Pulmonary artery endothelial cell (primary cell): Measurements from ENCODE around the gene ISLR2. TPM values are rescaled to one million over a fixed set of nuclear protein-coding genes. Genes with fewer than 3 reads are reported as not detected.
"Not testable (repeated sequence)": the region's sequence is repeated elsewhere in the genome, so short reads cannot be mapped to it uniquely, and the experiment has no call there.

ENCODE experiments used
- DNase-seq: peaks from one replicate; pipeline ENCODE4 v3.0.0-alpha.2; 2011; ENCODE audit warnings: low read depth, low spot score
- total RNA-seq: library from RNA; depleted of rRNA; stranded (reverse); fragments of >200 nt; gene quantifications from 2 replicates; pipeline ENCODE4 v1.2.3, GENCODE V29; 2014

The ISLR2 gene
- total RNA-seq, 1 donor from 2014 or later: not detected

DNA sequence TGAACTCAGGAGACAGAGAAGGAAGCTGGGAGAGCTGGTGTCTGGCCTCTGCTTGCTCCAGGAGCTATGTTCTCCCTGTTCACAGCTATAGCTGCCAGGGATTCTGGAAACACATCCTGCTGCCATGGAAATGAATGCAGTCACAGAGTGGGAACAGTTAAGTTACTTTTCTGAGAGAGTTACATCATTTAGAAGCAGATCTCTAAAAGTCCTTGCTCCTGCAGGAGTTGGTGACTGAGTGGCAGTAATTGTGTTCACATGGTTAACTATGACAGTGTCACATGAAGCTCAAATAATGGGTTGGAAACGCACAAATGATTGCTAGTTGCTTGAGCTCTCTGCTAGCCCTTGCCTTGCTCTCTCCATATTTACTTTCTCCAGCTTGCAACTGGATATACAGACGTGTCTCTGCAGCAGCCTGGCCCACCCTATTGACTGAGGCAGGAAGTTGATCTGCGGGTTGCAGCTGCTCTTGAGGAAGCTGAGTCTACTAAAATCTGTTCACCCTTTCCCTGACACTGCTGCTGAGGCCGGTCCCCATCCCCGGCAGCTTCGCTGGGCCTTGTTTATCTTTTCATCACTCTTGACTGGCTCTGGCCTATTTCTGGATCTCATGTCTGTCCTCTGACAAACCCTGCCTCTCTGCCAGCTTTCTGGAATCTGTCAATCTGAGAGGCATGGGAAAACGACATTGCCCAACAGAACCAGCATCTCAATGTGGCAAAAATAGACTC lies 26.5 kb downstream of the ISLR2 start:
- DNase-seq: no peak

DNA sequence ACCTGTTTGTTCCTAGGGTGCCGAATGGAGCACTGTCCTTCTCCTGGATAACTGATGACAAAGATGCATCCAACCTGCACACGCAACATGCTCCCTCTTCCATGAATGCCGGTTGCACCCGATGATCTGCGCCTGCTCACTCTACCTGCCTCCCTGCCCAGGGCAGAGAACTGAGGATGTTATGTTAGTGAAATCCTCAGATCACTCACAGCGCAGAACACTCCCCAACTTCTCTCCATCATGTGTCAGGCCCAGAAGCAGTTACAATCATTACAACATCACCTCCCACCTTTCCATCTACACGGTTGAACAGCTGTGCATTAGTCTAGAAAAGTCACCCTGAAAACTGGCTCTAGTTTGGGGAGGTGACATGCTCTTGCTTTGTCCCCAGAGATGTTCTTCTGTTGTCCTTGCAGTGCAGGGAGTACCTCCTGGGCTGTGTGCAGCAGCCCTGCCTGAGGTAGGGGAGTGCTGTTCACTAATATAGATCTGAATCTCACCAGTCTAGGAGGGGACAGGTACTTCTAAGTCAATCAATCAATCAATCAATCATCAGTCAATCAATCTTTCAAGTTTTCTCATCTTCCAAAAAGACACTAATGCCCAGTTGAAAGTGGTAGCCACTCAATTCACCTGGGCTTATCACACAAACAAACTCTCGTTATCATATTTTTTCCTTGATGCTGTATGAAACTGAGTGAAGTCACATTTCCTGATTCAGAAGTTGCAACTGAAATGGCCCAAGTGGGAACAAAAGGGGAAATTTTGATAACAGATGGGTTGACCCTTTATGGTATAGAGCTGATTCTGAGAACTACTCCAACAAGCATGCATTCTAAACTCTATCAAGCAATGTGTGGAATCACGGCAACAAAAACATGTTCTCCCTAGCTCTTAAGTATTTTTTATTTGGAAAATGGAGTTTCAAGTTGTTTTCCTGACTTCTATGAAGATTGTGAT lies 27.8 kb downstream of the ISLR2 start:
- DNase-seq: no peak

DNA sequence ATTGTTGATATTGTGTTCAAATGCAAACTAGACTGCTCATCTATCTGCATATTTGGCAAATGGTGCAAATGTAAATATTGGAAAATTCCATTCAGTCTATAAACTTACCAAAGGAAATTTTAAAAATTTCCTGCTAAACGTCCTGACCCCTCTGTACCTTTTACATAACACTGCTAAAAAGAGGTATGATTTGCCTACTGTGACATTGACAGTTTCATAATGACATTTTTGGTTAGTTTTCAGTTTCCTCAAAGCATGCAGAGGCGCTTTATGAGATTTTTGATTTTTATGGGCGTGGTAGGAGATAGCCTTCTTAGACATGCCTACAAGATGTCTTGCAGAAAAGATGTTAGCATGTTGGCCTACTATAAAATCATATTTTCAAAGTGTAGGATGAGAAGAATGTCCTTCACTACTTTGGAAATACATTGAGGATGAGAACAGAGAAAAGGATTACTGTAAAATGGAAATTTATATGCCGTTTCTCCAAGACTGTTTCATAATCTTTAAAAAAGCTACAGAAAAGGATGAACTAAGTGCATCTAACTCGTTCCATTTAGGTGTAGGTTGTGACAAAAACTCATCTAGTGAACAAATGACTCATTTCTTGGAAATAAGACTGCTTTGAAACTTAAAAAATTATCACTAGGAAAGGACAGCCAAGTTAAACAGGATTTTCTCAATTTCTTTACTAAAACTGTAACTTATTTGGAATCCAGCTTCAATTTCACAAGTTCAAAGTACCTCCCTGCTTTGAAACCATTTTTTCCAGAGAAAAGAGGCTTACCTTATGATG lies 28.7 kb downstream of the ISLR2 start:
- no peak for DNase-seq

DNA sequence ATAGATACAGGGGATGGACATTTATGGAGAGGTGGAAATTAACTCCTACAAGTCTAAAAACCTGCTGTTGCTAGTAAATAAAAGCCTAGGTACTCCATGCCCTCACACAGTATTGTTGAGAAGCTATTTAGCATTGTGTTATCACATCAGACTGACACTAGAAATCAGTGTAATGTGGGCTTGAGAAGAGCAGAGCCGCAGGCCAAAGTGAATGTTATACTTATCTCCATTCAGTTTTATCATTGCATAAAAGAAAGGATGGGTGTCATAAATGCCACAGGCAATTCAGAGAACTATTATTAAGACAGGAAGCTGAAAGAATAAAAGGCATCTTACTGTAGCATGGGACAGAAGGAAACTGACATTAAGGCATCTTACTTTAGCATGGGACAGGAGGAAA lies 29.4 kb downstream of the ISLR2 start:
- DNase-seq: no peak

DNA sequence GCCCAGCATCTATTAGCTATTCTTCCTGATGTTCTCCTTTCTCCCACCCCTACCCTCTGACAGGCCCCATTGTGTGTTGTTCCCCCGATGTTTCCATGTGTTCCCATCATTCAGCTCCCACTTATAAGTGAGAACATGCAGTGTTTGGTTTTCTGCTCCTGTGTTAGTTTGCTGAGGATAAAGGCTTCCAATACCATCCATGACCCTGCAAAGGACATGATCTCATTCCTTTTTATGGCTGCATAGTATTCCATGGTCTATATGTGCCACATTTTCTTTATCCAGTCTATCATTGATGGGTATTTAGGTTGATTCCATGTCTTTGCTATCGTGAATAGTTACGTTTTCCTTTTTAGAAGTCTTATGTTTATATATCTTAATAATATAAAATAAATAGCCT lies 30.0 kb downstream of the ISLR2 start:
- DNase-seq: not testable (repeated sequence)

DNA sequence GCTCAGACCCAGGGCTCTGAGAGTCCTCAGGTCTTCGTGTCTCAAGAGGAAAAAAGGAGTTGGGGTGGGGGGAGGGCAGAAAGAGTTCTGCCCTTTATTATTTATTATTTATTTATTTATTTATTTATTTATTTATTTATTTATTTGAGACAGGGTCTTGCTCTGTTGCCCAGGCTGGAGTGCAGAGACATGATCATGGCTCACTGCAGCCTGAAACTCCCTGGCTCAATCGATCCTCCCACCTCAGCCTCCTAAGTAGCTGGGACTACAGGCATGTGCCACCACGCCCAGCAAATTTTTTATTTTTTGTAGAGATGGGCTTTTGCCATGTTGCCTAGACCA lies 31.8 kb downstream of the ISLR2 start:
- DNase-seq: not testable (repeated sequence)

DNA sequence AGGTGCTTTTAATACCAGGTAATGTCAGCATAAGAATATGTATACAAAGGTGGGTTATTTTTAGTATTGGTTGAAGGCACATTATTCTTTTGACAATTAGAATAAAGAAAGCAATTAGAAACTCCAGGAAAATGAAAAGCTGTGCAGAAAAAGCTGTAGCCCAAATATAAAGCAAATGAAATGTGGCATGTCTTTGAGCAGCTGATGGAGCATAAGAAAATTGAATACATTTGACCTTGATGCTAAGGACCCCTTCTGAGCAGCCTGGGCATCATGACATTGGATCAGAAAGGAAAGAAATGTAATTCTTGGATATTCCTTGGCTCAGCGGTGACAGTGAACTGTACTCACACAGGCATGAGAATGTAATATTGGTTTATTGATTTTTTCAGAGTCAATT lies 35.1 kb downstream of the ISLR2 start:
- no peak for DNase-seq

DNA sequence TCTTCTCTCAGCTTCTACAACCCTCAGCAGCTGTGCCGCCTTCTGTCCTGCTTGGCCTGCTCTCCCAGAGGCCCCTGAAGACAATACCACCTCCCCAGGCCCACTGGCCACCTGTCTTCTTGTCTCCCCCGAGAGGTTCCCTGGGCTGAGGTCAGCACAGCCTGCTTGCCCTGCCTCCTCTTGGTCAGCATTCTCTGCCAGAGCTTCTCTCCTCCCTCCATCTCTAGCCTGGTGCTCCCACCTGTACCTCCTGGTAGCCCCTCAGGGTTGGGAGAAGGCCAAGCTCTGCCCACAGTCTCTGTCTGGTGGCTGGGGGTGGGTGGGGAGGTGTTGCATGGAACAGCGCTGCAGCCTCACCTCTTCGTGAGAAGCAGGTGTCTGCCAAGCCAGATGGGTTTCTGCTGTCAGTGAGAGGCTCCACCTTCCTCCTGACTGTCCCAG lies 37.5 kb downstream of the ISLR2 start:
- no peak for DNase-seq

DNA sequence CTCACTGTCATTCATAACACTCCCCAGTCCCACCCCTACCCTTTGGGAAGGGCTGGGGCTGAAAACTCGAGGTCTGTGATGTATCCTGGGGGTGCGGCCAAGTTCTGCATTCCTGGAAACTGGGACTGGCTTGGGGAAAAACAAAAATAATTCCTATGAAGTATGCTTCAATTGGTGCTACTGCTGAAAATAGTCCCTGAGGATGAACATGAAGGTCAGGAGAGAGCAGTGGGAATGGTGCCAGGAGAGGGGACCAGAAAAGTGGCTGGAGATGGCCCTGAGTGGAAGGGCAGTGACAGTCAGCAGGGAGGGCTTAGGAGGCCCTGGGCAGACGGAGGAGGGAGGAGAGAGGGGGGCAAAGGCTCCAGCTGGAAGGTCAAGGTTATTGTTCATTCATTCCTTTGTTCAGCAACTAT lies 38.3 kb downstream of the ISLR2 start:
- DNase-seq: no peak

DNA sequence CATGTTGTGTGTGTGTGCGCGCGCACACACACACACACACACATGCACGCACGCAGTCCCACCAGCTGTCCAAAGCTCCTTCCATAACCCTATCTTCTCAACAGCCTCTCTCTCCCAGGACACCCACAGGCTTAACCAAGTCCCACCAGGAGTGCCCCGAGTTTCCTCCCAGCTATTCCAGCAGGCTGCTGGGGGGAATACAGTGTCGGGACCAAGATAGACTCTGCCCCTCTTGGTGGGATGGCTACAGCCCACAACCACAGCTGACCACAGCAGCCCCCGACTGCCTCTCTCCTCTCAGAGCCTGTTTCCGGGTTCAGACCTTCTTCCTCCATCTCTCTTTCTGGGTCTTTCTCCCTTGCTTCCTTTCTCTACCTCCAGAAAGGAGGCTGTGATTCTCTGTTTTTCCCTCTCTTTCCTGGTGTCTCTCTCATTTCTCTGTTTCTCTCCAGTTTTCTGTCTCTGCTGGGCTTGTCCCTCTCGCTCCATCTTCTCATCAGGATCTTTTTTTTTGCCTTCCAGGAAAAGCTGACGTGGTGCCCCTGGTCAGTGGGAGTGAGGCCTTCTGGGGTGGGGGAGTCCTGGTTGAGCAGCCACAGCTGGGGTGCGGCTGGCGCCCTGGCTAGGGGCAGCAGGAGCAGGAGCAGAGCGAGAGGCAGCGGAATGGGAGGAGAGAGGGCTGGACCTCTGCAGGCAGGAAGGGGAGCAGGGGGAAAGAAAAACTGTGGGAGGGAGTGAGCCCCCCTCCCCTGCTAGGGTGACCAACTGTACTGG lies 39.9 kb downstream of the ISLR2 start:
- no peak for DNase-seq

DNA sequence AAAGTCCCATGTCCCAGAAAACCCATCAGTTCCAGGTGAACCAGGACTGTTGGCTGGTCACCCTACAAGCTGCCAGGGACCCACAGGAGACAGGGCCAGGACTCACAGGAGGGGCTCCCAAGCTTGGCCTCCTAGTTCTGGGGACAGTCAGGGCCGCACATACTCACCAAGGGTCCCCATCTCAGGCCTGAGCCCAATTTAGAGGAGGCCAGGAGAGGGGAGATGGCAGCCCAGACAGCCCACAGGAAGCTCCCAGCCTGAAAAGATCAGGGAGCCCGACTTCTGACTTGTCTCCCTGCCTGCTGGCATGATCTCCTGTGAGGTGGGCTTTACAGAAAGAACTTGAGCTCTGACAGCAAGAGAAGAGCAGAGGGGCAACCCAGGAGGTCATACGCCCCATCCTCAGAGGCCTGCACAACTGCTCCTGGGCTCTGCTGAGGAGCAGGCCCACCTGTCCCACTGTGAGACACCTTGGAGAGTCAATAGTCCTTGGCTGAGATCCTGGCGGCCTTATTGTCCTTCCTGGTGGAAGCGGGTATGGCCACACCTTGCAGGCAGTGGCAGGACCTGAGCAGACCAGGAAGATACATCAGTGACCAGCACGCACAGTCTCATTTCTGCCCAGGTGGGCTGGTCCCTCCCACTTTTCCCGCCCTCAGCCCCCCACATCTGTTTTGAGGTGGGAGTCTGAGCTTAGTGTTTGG lies 40.6 kb downstream of the ISLR2 start:
- DNase-seq: no peak

DNA sequence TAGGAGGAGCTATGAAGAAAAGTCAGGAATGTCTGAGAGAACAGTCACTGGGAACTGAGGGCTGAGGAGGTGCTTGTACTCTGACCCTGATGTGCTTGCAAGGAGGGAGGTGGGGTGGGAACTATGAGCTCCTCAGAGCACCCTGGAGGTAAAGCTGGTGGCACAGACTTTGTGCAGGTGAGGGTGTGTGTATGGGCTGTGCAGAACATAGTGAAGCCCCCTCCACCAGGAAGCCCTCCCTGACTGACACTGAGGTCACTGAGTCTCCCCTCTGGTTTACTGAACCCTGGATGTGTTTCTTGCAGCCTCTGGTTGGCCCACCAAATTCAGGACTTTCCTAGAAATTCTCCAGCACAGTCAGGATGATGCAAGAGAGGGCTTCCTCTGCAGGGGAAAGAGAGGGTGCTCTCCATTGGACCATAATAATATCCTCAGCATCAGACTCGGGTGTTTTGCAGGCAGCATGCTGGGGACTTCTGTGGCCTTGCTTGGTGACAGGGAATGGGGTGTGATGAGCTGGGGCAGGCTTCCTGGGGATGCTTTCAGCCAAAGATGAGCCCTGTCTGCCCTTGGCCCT lies 41.7 kb downstream of the ISLR2 start:
- no peak for DNase-seq

DNA sequence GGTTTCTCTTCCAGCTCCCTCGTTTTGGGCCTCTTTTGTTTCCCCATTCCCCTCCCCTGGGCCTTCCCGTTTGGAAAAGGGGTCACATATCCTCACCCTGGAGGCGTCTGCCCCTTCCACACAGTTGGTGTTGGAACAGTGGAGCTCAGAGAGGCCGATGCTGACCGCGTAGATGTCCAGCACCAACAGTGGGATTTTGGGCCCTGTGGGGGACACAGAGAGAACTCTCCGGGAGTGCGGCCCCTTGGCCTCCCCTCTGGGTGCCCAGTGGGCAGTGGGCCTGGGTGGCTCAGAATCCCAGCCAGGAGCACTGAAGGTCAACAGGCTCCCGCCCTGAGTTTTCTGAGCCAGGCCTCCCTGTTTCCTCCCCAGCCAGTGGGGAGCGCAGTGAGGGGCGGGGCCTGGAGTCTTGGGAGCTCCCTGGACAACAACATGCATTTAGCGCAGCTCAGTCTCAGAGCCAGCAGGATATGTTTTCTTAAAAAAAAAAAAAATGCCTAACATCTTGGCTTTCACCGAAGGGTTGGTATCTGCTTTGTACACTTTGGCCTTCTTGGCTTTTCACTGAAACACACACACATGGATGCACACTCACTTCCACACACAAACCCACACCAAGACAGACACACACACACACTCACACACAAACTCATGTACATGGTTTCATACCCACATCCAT lies 42.5 kb downstream of the ISLR2 start:
- no peak for DNase-seq

DNA sequence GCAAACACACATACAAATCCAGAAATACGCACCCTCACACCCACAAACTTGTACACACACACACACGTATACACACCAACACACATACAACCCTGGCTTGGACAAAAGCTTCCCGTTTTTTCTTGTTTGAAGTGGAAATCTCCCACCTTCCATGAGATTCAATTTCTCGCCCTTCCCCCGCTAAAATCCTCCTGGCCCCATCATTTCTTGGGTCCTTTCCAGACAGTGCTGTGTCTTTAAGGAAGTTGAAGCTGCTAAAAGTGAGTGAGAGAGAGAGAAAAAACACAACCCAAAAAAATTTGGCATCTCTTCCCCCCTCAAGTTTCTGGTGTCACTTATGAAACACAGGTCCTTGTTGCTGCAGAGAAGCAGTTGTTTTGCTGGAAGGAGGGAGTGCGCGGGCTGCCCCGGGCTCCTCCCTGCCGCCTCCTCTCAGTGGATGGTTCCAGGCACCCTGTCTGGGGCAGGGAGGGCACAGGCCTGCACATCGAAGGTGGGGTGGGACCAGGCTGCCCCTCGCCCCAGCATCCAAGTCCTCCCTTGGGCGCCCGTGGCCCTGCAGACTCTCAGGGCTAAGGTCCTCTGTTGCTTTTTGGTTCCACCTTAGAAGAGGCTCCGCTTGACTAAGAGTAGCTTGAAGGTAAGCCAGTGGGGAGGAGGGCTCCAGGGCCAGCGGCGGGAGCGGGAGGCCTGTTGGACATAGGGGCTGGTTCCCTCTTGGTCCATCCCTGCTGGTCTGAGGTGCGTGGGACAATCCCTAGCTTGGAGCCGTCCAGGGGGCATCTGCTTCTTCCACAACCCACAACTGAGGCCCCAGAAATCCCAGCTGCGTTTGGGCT lies 43.2 kb downstream of the ISLR2 start, which contains the start of gene ISLR:
ISLR (plus strand) TSS at position 331 of the 839 bp plus-strand sequence. CDS start 1,149 bp downstream, outside the sequence.
- DNase-seq: no peak

DNA sequence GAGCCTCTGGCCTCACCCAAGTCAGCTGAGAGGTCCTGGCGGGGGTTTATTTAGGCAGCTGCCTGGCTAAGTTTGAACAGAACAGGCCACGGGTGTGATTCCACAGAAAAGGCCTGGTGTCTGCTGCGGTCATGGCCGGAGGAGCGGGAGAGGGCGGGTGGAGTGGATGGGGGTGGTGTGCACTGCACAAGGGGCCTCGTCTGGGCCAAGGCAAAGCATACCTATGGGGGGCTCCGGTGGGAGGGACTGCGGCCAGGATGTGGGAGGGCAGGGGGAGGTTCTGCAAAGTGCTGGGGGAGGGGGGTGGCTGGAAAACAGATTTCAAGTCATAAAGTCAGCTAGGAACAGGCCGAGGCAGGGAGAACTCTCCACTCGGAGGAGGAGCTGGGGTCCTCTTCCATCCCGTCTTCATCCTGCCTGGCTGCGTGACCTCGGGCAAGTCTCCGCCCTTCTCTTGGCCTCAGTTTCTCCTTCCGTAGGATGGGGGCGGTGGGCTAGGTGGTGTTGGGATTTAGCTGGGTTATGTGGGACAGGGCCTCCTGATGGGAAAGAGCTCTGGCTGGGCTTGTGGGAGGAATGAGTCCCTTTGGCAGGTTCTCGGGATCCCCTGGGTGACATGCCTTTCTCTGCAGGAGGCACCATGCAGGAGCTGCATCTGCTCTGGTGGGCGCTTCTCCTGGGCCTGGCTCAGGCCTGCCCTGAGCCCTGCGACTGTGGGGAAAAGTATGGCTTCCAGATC lies 44.0 kb downstream of the ISLR2 start:
- no peak for DNase-seq

DNA sequence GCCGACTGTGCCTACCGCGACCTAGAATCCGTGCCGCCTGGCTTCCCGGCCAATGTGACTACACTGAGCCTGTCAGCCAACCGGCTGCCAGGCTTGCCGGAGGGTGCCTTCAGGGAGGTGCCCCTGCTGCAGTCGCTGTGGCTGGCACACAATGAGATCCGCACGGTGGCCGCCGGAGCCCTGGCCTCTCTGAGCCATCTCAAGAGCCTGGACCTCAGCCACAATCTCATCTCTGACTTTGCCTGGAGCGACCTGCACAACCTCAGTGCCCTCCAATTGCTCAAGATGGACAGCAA lies 44.5 kb downstream of the ISLR2 start:
- no peak for DNase-seq

DNA sequence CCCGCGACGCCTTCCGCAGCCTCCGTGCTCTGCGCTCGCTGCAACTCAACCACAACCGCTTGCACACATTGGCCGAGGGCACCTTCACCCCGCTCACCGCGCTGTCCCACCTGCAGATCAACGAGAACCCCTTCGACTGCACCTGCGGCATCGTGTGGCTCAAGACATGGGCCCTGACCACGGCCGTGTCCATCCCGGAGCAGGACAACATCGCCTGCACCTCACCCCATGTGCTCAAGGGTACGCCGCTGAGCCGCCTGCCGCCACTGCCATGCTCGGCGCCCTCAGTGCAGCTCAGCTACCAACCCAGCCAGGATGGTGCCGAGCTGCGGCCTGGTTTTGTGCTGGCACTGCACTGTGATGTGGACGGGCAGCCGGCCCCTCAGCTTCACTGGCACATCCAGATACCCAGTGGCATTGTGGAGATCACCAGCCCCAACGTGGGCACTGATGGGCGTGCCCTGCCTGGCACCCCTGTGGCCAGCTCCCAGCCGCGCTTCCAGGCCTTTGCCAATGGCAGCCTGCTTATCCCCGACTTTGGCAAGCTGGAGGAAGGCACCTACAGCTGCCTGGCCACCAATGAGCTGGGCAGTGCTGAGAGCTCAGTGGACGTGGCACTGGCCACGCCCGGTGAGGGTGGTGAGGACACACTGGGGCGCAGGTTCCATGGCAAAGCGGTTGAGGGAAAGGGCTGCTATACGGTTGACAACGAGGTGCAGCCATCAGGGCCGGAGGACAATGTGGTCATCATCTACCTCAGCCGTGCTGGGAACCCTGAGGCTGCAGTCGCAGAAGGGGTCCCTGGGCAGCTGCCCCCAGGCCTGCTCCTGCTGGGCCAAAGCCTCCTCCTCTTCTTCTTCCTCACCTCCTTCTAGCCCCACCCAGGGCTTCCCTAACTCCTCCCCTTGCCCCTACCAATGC lies 45.1 kb downstream of the ISLR2 start:
- DNase-seq: no peak
